Body of pancreas (tissue), 4 donors: ENCODE results near the gene RYR3.

Experiments
- POLR2A ChIP-seq, 3 donors: fragments of 450-650 bp; IDR thresholded peaks; one replicate each; pipeline ENCODE4 v1.6.1; 2016; ENCODE audit warnings: antibody characterized with exemption in 3 of 3, mild to moderate bottlenecking in 2 of 3
- TF ChIP-seq, protein P1 (sequence below), 7 experiments: fragments of 450-650 bp in 4 of 7; fragments of 200-600 bp in 3 of 7; sonication (generic) in 3 of 7; IDR thresholded peaks; one replicate each; pipeline ENCODE4 v1.5.1; 2016 to 2019; ENCODE audit warnings: antibody characterized with exemption in 7 of 7

- TF ChIP-seq POLR2A (IDR thresholded peaks at IDR 0.05) = no peak
- TF ChIP-seq, protein P1, sequence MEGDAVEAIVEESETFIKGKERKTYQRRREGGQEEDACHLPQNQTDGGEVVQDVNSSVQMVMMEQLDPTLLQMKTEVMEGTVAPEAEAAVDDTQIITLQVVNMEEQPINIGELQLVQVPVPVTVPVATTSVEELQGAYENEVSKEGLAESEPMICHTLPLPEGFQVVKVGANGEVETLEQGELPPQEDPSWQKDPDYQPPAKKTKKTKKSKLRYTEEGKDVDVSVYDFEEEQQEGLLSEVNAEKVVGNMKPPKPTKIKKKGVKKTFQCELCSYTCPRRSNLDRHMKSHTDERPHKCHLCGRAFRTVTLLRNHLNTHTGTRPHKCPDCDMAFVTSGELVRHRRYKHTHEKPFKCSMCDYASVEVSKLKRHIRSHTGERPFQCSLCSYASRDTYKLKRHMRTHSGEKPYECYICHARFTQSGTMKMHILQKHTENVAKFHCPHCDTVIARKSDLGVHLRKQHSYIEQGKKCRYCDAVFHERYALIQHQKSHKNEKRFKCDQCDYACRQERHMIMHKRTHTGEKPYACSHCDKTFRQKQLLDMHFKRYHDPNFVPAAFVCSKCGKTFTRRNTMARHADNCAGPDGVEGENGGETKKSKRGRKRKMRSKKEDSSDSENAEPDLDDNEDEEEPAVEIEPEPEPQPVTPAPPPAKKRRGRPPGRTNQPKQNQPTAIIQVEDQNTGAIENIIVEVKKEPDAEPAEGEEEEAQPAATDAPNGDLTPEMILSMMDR (IDR thresholded peaks at IDR 0.05) = no peak
These were observed 354.2 kb downstream of the RYR3 start for GRCh38 chr15:33664947-33665346.
